HT1080 (cell line): Measurements from ENCODE around the gene SLITRK4. TPM values are rescaled to one million over a fixed set of nuclear protein-coding genes. Genes with fewer than 3 reads are reported as not detected.

Experiments
- DNase-seq: peaks from one replicate; pipeline ENCODE4 v3.0.0-alpha.2; 2015; ENCODE audit warnings: low read depth
- polyA plus RNA-seq, 2 experiments: library from polyadenylated mRNA; depleted of rRNA; stranded (reverse); fragments of >200 nt; gene quantifications; 2 replicates each; pipeline ENCODE4 v1.2.3, GENCODE V29; 2015
- total RNA-seq: library from RNA; depleted of rRNA; stranded (reverse); fragments of >200 nt; shearing (Covaris generic); gene quantifications from 2 replicates; pipeline ENCODE4 v1.2.3, GENCODE V29; 2014; rRNA removed

The SLITRK4 gene
- not detected in 2 replicates for total RNA-seq
- polyA plus RNA-seq (2015; cell fraction: cytosol; rRNA removed) = 0.07 TPM in 1 of 2 replicates, not detected in the other
- 0.11 and 0.12 TPM in 2 replicates for polyA plus RNA-seq (2015; cell fraction: nucleus; rRNA removed)

GRCh38 chrX:143635915-143636314, at the start of gene SLITRK4:
SLITRK4 (minus strand) TSS chrX:143636101; CDS start chrX:143631108, 4,993 bp downstream.
- DNase-seq = no peak

GRCh38 chrX:143683486-143683885, 47.6 kb upstream of the SLITRK4 start:
- no peak for DNase-seq

- DNase-seq = no peak
These were observed 39.0 kb upstream of the SLITRK4 start for GRCh38 chrX:143674926-143675325.

GRCh38 chrX:143669395-143669794, 33.5 kb upstream of the SLITRK4 start:
- peak; percentile 26 for DNase-seq

GRCh38 chrX:143664302-143664701, 28.4 kb upstream of the SLITRK4 start:
- peak; percentile 5 for DNase-seq

GRCh38 chrX:143663755-143664154, 27.9 kb upstream of the SLITRK4 start:
- no peak for DNase-seq

GRCh38 chrX:143661286-143661685, 25.4 kb upstream of the SLITRK4 start:
- no peak for DNase-seq

GRCh38 chrX:143648705-143649104, 12.8 kb upstream of the SLITRK4 start:
- DNase-seq = peak; percentile 34

GRCh38 chrX:143642426-143642825, 6.5 kb upstream of the SLITRK4 start:
- peak; percentile 43 for DNase-seq

GRCh38 chrX:143636831-143637230, 930 bp upstream of the SLITRK4 start:
- DNase-seq = no peak

- no peak for DNase-seq
These were observed 1.0 kb downstream of the SLITRK4 start for GRCh38 chrX:143634663-143635455.

GRCh38 chrX:143634309-143634662, 1.6 kb downstream of the SLITRK4 start:
- DNase-seq = no peak

GRCh38 chrX:143633461-143634308, 2.2 kb downstream of the SLITRK4 start:
- DNase-seq = no peak

- peak; percentile 21 for DNase-seq
These were observed 3.1 kb downstream of the SLITRK4 start for GRCh38 chrX:143632625-143633410.

GRCh38 chrX:143623657-143624056, 12.2 kb downstream of the SLITRK4 start:
- no peak for DNase-seq

GRCh38 chrX:143621276-143621675, 14.6 kb downstream of the SLITRK4 start:
- DNase-seq = no peak

GRCh38 chrX:143615851-143616250, 20.1 kb downstream of the SLITRK4 start:
- peak; percentile 12 for DNase-seq

- no peak for DNase-seq
These were observed 34.1 kb downstream of the SLITRK4 start for GRCh38 chrX:143601809-143602208.

GRCh38 chrX:143581240-143581639, 54.7 kb downstream of the SLITRK4 start:
- DNase-seq = no peak

GRCh38 chrX:143580266-143580665, 55.6 kb downstream of the SLITRK4 start:
- DNase-seq = peak; percentile 72
